ENCODE data around the gene TOP3B.

DNA sequence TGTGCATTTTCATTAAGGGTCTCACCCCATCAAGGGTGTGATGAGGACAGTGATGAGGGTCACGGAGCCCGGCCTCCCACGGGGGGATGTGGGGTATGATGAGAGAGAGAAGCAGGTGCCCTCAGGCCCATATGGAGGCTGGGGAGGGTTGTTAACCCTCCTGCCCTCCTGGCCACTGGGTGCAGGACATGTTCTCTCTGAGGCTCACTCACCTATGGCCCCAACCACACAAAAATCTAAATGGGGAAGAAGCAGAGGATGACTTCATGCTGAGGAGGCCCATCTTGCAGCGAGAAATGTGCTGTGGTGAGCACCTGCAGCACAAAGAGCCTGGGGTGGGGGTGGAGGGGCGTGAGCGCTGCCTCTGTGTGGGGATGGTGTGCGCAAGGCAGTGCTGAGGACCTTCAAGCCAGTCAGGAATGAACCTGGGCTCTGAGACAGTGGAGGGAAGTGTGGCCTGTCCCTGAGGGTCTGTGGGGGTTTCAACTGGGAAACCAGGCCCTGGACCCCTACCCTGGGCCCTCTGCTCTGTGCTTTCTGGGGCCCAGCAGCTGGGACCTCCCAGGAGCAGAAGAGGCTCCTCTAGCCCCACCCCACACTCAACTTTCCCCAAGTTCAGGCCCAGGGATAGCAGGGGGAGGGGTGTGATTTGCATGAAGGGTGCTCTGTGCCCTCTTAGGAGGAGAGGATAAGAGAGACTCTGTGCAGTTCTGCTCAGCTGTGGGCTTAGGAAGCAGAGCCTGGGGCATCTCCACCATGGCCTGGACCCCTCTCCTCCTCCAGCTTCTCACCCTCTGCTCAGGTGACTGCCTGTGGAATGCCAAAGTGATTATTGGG, 43.0 kb upstream of the TOP3B start:
- TF ChIP-seq CTCF (IDR thresholded peaks at IDR 0.05) (no peak), POLR2A (IDR thresholded peaks at IDR 0.05) (no peak)
